ENCODE data around the gene CACNG4.

The CACNG4 gene

GRCh38 chr17:67043283-67043682, 78.8 kb downstream of the CACNG4 start:
- no peak for DNase-seq (ENCODE audit: low spot score)

GRCh38 chr17:67044016-67044772, 79.7 kb downstream of the CACNG4 start, which contains the start of gene CACNG1:
TSS of gene CACNG1 (plus strand) at chr17:67044554. CDS start at chr17:67044661, 107 bp downstream.
- DNase-seq (ENCODE audit: low spot score), result no peak

GRCh38 chr17:67044940-67045339, 80.4 kb downstream of the CACNG4 start:
- DNase-seq (ENCODE audit: low spot score), result no peak

GRCh38 chr17:67046398-67046797, 81.9 kb downstream of the CACNG4 start:
- no peak for DNase-seq (ENCODE audit: low spot score)

- DNase-seq (ENCODE audit: low spot score), result no peak
Measured at GRCh38 chr17:67047382-67047781, 82.9 kb downstream of the CACNG4 start.

- DNase-seq (ENCODE audit: low spot score), result no peak
Measured at GRCh38 chr17:67049025-67049739, 84.7 kb downstream of the CACNG4 start.

- DNase-seq (ENCODE audit: low spot score), result no peak
Measured at GRCh38 chr17:67050066-67050465, 85.6 kb downstream of the CACNG4 start.

- DNase-seq (ENCODE audit: low spot score), result no peak
Measured at GRCh38 chr17:67050471-67051154, 86.1 kb downstream of the CACNG4 start.

- no peak for DNase-seq (ENCODE audit: low spot score)
Measured at GRCh38 chr17:67051155-67051538, 86.6 kb downstream of the CACNG4 start.

GRCh38 chr17:67051837-67052236, 87.3 kb downstream of the CACNG4 start:
- DNase-seq (ENCODE audit: low spot score), result no peak

- no peak for DNase-seq (ENCODE audit: low spot score)
Measured at GRCh38 chr17:67052720-67053437, 88.4 kb downstream of the CACNG4 start.

- DNase-seq (ENCODE audit: low spot score), result no peak
Measured at GRCh38 chr17:67053438-67054000, 89.0 kb downstream of the CACNG4 start.

GRCh38 chr17:67054011-67054591, 89.6 kb downstream of the CACNG4 start:
- DNase-seq (ENCODE audit: low spot score), result no peak

GRCh38 chr17:67054608-67055007, 90.1 kb downstream of the CACNG4 start:
- DNase-seq (ENCODE audit: low spot score), result no peak

- DNase-seq (ENCODE audit: low spot score), result no peak
Measured at GRCh38 chr17:67055041-67055443, 90.5 kb downstream of the CACNG4 start.

- no peak for DNase-seq (ENCODE audit: low spot score)
Measured at GRCh38 chr17:67055811-67056745, 91.6 kb downstream of the CACNG4 start.

GRCh38 chr17:67056746-67057490, 92.4 kb downstream of the CACNG4 start:
- no peak for DNase-seq (ENCODE audit: low spot score)

GRCh38 chr17:67058036-67058435, 93.5 kb downstream of the CACNG4 start:
- no peak for DNase-seq (ENCODE audit: low spot score)

- no peak for DNase-seq (ENCODE audit: low spot score)
Measured at GRCh38 chr17:67059372-67059771, 94.9 kb downstream of the CACNG4 start.

GRCh38 chr17:67063141-67063540, 98.6 kb downstream of the CACNG4 start:
- DNase-seq (ENCODE audit: low spot score), result no peak

Measured in GM03348 (cell line).